HG03521 (cell line): ENCODE data around the gene SUSD2.

Experiments used
- ATAC-seq: cut with Tn5 transposase; IDR thresholded peaks from one replicate; pipeline ENCODE4 v1.9.1; 2021; ENCODE audit warnings: mild to moderate bottlenecking, moderate library complexity; ENCODE audit not compliant: unreplicated experiment

The SUSD2 gene

GRCh38 chr22:24148266-24149197 lies 32.8 kb upstream of the SUSD2 start:
- ATAC-seq, result no peak

GRCh38 chr22:24149198-24149590 lies 32.1 kb upstream of the SUSD2 start:
- ATAC-seq, result no peak

GRCh38 chr22:24153353-24153752 lies 27.9 kb upstream of the SUSD2 start:
- no peak for ATAC-seq

GRCh38 chr22:24153959-24154358 lies 27.3 kb upstream of the SUSD2 start:
- ATAC-seq, result no peak

GRCh38 chr22:24154826-24155225 lies 26.5 kb upstream of the SUSD2 start:
- no peak for ATAC-seq

- no peak for ATAC-seq
Observed at GRCh38 chr22:24155627-24156140, 25.6 kb upstream of the SUSD2 start.

- ATAC-seq, result no peak
Observed at GRCh38 chr22:24156141-24156912, 25.0 kb upstream of the SUSD2 start.

- peak; percentile 74 for ATAC-seq
Observed at GRCh38 chr22:24156913-24157821, 24.1 kb upstream of the SUSD2 start.

GRCh38 chr22:24157822-24158135 lies 23.5 kb upstream of the SUSD2 start:
- ATAC-seq, result no peak

- no peak for ATAC-seq
Observed at GRCh38 chr22:24159650-24160049, 21.6 kb upstream of the SUSD2 start.

- ATAC-seq, result no peak
Observed at GRCh38 chr22:24160546-24160945, 20.7 kb upstream of the SUSD2 start.

- ATAC-seq, result no peak
Observed at GRCh38 chr22:24161485-24161884, 19.8 kb upstream of the SUSD2 start.

- ATAC-seq, result no peak
Observed at GRCh38 chr22:24161909-24162308, 19.4 kb upstream of the SUSD2 start.

GRCh38 chr22:24162436-24162835 lies 18.9 kb upstream of the SUSD2 start:
- no peak for ATAC-seq

GRCh38 chr22:24164243-24164642 lies 17.0 kb upstream of the SUSD2 start:
- no peak for ATAC-seq

GRCh38 chr22:24164940-24165339 lies 16.3 kb upstream of the SUSD2 start:
- no peak for ATAC-seq

GRCh38 chr22:24165673-24166072 lies 15.6 kb upstream of the SUSD2 start:
- ATAC-seq, result no peak

GRCh38 chr22:24166811-24167210 lies 14.5 kb upstream of the SUSD2 start:
- no peak for ATAC-seq

- ATAC-seq, result no peak
Observed at GRCh38 chr22:24169439-24170058, 11.7 kb upstream of the SUSD2 start.

GRCh38 chr22:24170188-24170587 lies 11.1 kb upstream of the SUSD2 start:
- no peak for ATAC-seq
